Sigmoid colon (tissue), 7 donors: ENCODE results near the gene DNAJC6. TPM values are rescaled to one million over a fixed set of nuclear protein-coding genes. Genes with fewer than 3 reads are reported as not detected.

ENCODE experiments used
- DNase-seq: peaks from one replicate; pipeline ENCODE4 v3.0.0-alpha.2; 2019
- H3K27ac ChIP-seq, 4 donors: fragments of 200-600 bp; sonication (generic); one replicate each; pipeline ENCODE4 v1.5.1; 2016 to 2019; ENCODE audit warnings: mild to moderate bottlenecking in 1 of 4
- H3K27me3 ChIP-seq, 3 donors: fragments of 200-600 bp; sonication (generic); one replicate each; pipeline ENCODE4 v1.5.1; 2019; ENCODE audit warnings: mild to moderate bottlenecking in 1 of 3
- H3K36me3 ChIP-seq, 4 donors: fragments of 200-600 bp; sonication (generic); one replicate each; pipeline ENCODE4 v1.5.1; 2016 to 2019
- H3K4me1 ChIP-seq, 4 donors: fragments of 200-600 bp; sonication (generic); one replicate each; pipeline ENCODE4 v1.5.1; 2017 to 2019
- H3K4me3 ChIP-seq, 4 donors: fragments of 200-600 bp; sonication (generic); one replicate each; pipeline ENCODE4 v1.5.1; 2017 to 2019; ENCODE audit warnings: mild to moderate bottlenecking in 2 of 4, moderate library complexity in 1 of 4
- H3K9me3 ChIP-seq, 4 donors: fragments of 200-600 bp in 3 of 4; sonication (generic) in 3 of 4; one replicate each; pipeline versions ENCODE4 v1.5.1 to v1.6.1; 2013 to 2019
- EP300 ChIP-seq, 4 donors: sonication (generic); formaldehyde crosslinking; IDR thresholded peaks; one replicate each; pipeline ENCODE4 v1.6.1; 2017; ENCODE audit warnings: antibody characterized with exemption in 4 of 4
- POLR2A ChIP-seq, 2 donors: fragments of 450-650 bp; IDR thresholded peaks; one replicate each; pipeline ENCODE4 v1.6.1; 2016; ENCODE audit warnings: antibody characterized with exemption in 2 of 2, mild to moderate bottlenecking in 2 of 2, moderate library complexity in 2 of 2
- POLR2AphosphoS5 ChIP-seq, 4 donors: sonication (generic); formaldehyde crosslinking; IDR thresholded peaks; one replicate each; pipeline ENCODE4 v1.6.1; 2017; ENCODE audit warnings: antibody characterized with exemption in 4 of 4
- WGBS, 2 donors: extraction: QIAGEN DNeasy Blood & Tissue Kit; methylation state at CpG; one replicate each; pipeline ENCODE4 v1.1.7; 2013; 5-methylcytosine and 5-hydroxymethylcytosine counted together
- intact Hi-C: fragments of 100-400 bp; cut with DNase I; formaldehyde crosslinking; loops from one replicate; pipeline ENCODE4 v1.15.1; 2023
- polyA plus RNA-seq, 3 donors: library from polyadenylated mRNA; stranded (reverse); fragments of 200-250 nt; gene quantifications; one replicate each; pipeline ENCODE4 v1.2.3, GENCODE V29; 2013
- total RNA-seq, 4 donors: library from RNA; depleted of rRNA; stranded (reverse); fragments of >200 nt; gene quantifications; one replicate each; pipeline ENCODE4 v1.1.0, GENCODE V29; 2016
- TF ChIP-seq, protein P1 (sequence below), 4 experiments: fragments of 450-650 bp in 3 of 4; fragments of 200-600 bp in 1 of 4; IDR thresholded peaks; one replicate each; pipeline ENCODE4 v1.5.1; 2016 to 2019; ENCODE audit warnings: antibody characterized with exemption in 4 of 4, mild to moderate bottlenecking in 3 of 4, moderate library complexity in 2 of 4
- donor health status: healthy with polysubstance abuse.
- donor health status: Bipolar disorder and iron deficiency.
- donor health status: healthy.

Gene DNAJC6
- total and polyA plus RNA-seq, 7 donors: 0.23 to 7.1 (median 3.9) TPM

DNA sequence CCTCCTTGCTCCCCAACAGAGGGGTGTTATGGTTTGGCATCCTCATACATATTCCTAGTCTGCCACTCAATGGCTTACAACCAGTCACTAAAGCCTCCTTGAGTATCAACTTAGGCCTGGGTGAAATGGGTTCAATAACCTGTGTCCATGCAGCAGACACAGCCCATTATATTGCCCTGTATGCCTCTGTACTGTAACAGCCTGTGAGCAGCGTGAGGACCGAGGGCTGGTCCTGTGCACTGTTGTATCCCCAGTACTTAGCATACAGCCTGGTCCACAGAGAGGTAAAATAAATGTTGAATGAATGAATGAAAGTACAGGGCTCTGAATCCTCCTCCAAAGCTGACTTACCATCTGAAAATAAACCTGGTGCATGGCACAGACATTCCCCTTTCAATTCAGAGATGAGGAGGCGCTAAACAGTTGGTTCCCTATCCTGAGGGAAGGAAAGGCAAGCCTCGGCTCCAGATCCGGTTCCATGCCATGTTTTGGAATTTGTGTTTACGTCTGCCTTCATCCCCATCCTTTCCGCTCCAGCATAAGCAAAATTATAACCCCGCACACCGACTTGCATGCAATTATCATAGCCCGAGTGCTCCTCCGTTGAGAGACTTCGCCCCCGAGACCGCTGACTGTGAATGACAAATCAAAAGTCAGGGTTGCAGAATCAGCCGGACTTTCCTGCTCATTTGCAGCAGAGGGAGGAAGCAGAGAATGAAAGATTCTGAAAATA is 45.0 kb upstream of the DNAJC6 start:
- DNase-seq: no peak
- TF ChIP-seq EP300 (IDR thresholded peaks at IDR 0.05): no peak
- TF ChIP-seq POLR2A (IDR thresholded peaks at IDR 0.05): no peak
- no peak for TF ChIP-seq POLR2AphosphoS5 (IDR thresholded peaks at IDR 0.05)
- TF ChIP-seq, protein P1, sequence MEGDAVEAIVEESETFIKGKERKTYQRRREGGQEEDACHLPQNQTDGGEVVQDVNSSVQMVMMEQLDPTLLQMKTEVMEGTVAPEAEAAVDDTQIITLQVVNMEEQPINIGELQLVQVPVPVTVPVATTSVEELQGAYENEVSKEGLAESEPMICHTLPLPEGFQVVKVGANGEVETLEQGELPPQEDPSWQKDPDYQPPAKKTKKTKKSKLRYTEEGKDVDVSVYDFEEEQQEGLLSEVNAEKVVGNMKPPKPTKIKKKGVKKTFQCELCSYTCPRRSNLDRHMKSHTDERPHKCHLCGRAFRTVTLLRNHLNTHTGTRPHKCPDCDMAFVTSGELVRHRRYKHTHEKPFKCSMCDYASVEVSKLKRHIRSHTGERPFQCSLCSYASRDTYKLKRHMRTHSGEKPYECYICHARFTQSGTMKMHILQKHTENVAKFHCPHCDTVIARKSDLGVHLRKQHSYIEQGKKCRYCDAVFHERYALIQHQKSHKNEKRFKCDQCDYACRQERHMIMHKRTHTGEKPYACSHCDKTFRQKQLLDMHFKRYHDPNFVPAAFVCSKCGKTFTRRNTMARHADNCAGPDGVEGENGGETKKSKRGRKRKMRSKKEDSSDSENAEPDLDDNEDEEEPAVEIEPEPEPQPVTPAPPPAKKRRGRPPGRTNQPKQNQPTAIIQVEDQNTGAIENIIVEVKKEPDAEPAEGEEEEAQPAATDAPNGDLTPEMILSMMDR (IDR thresholded peaks at IDR 0.05): no peak
- Histone ChIP-seq H3K27me3 (peaks cover 0 to 41% (median 9%) of the 10 kb centered on the region in 3 donors), H3K4me1 (peaks cover 0 to 21% (median 15%) of the 10 kb centered on the region in 4 donors), H3K9me3 (no peaks in the 10 kb centered on the region), H3K27ac (no peak overlapping the region), H3K36me3 (no peaks in the 10 kb centered on the region), H3K4me3 (peak overlapping the region in 3 of 4 donors; percentile 25 to 51 (median 50))
- 15 to 16% methylated on average over 15 of the region's 15 CpGs for WGBS, 2 donors
- intact Hi-C loops: no loop called here

DNA sequence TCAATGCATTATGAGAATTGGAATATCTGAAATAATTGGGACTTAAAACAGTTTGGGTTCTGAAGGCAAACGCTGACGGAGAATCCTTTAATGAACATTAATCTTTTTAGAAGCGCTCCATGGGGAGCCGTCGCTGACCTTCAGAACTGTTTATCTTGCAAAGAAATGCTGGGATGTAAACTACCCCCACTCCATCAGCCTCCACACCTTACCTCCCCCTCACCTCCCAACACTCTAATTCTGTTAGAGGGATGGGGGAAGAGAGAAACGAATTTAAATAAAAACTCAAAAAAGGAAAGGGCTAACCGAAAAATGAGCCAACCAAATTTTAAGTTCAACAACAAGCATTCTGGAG is 44.1 kb upstream of the DNAJC6 start:
- 8 to 11% methylated on average over 7 of the region's 7 CpGs for WGBS, 2 donors
- Histone ChIP-seq H3K9me3 (no peaks in the 10 kb centered on the region), H3K4me1 (peaks cover 0 to 21% (median 15%) of the 10 kb centered on the region in 4 donors), H3K4me3 (peak overlapping the region; percentile 20 to 51 (median 49)), H3K36me3 (no peaks in the 10 kb centered on the region), H3K27ac (peak overlapping the region in 1 of 4 donors; percentile 43), H3K27me3 (peaks cover 0 to 41% (median 9%) of the 10 kb centered on the region in 3 donors)
- TF ChIP-seq POLR2A (IDR thresholded peaks at IDR 0.05) (no peak), EP300 (IDR thresholded peaks at IDR 0.05) (no peak)
- TF ChIP-seq, protein P1 (IDR thresholded peaks at IDR 0.05): no peak
- intact Hi-C loops: no loop called here
- no peak for DNase-seq

DNA sequence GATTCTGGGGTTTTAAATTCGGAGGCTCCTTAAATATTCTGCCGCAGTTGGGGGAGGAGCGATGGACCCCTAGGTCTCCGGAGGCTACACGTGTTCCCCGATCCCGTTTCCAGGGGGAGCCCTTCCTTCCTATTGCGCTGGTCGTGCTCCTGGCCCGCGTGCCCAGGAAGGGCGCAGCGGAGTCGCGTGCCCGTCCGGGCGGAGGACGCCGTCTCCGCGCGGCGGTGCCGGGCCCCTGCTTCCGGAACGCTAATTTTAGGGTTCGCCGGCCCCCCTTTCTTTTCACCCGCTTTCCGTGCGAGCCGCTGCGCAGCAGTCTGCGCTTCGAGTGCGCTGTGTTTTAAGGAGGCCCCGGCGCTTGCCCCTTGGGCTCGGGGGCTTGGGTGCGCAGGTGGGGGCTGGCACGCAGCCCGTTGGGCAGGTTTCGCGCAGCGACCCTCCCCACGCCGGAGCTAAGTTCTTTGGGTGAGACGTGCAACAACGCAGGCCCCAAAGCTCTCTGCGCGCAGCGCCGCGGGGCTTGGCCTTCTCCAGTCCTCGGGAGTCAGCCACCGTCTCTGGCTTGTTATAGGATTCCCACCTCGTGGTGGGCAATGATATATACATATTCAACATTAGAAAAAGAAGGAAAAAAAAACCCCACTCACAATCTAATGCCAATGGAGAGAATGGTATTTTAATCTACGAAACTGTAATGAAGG is 43.5 kb upstream of the DNAJC6 start:
- peak overlapping the region in 1 of 4 donors; percentile 43 for H3K27ac ChIP-seq
- peak overlapping the region; percentile 20 to 51 (median 49) for H3K4me3 ChIP-seq
- DNase-seq: no peak
- intact Hi-C loops: no loop called here
- H3K36me3 ChIP-seq: no peaks in the 10 kb centered on the region
- TF ChIP-seq, protein P1 (IDR thresholded peaks at IDR 0.05): no peak
- TF ChIP-seq POLR2A (IDR thresholded peaks at IDR 0.05) (no peak), EP300 (IDR thresholded peaks at IDR 0.05) (no peak), POLR2AphosphoS5 (IDR thresholded peaks at IDR 0.05) (no peak)
- 4 to 9% methylated on average over 59 of the region's 59 CpGs for WGBS, 2 donors
- peaks cover 0 to 41% (median 9%) of the 10 kb centered on the region in 3 donors for H3K27me3 ChIP-seq
- H3K4me1 ChIP-seq: peaks cover 0 to 21% (median 15%) of the 10 kb centered on the region in 4 donors
- H3K9me3 ChIP-seq: no peaks in the 10 kb centered on the region

DNA sequence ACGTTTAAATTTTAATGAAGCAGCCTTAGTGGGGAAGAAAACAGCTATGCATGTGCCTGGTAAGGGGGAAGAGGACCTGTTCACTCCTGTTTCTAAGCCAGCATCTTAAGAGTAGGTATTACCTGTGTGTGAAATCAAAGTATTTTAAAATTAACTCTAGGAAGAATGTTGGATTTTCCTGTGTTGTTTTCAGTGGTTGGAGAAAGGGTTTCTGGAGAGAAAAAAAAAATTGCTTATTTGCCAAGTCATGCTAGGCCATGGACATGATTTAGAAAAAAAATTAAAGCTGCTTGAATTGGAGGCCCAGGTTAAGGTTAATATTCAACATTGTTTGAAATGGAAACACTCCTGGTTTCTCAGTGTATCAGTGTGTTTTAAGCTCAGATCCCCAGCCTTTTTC is 42.9 kb upstream of the DNAJC6 start:
- 40 to 47% methylated on average over 1 of the region's 1 CpG for WGBS, 2 donors
- peaks cover 0 to 41% (median 9%) of the 10 kb centered on the region in 3 donors for H3K27me3 ChIP-seq
- TF ChIP-seq, protein P1 (IDR thresholded peaks at IDR 0.05): no peak
- no peak for TF ChIP-seq POLR2A (IDR thresholded peaks at IDR 0.05)
- TF ChIP-seq POLR2AphosphoS5 (IDR thresholded peaks at IDR 0.05): no peak
- no peak for TF ChIP-seq EP300 (IDR thresholded peaks at IDR 0.05)
- H3K36me3 ChIP-seq: no peaks in the 10 kb centered on the region
- H3K9me3 ChIP-seq: no peaks in the 10 kb centered on the region
- no peak overlapping the region for H3K27ac ChIP-seq
- no peak for DNase-seq
- peaks cover 0 to 21% (median 15%) of the 10 kb centered on the region in 4 donors for H3K4me1 ChIP-seq
- intact Hi-C loops: no loop called here
- no peak overlapping the region for H3K4me3 ChIP-seq
